ENCODE data around the gene TAF10.

DNA sequence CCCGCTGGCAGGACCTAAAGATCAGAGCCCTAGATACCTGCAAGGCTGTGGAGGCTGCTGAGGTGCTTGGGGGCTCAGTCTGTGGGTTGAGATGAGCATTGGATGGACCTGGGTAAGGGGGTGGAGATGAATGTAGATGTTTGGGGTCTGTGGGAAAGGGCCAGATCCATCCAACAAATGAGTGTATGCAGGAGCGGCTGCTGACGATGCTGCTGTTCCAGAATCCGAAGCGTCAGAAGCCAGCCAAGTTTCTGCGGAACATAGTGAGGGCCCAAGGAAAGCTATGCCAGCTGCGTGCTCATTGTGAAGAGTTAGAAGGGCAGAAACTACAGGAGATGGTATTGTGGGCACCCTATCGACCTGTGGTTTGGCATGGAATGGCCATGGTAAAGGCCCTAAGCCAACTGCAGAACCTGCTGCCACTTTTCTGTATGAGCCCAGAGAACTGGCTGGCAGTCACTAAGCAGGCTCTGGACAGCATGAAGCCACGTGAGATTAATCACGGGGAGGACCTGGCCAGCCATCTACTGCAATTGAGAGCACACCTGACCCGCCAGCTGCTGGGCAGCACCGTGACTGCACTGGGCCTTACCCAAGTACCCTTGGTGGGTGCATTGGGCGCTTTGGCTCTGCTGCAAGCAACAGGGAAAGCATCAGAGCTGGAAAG, 45.2 kb downstream of the TAF10 start:
- TF ChIP-seq GABPA (IDR thresholded peaks at IDR 0.05; ENCODE audit: low read depth) (no peak), EP300 (IDR thresholded peaks at IDR 0.05; ENCODE audit: borderline replicate concordance in 1 of 2, low read depth in 1 of 2, low read length in 1 of 2) (no peak)

All from SK-N-SH (cell line).